MM.1S (cell line): Measurements from ENCODE around the gene SLC22A1.

Experiments used
- EZH2 ChIP-seq: fragments of 300-600 bp; sonication (generic); optimal IDR thresholded peaks from 2 replicates; pipeline ENCODE3; 2017; ENCODE audit warnings: low read depth, mild to moderate bottlenecking, antibody characterized with exemption, low read length, mixed read lengths
- EZH2phosphoT487 ChIP-seq: fragments of 300-600 bp; sonication (generic); IDR thresholded peaks from 2 replicates; pipeline ENCODE4 v1.6.1; 2018; ENCODE audit warnings: antibody characterized with exemption, low read length
- TF ChIP-seq, protein P1 (sequence below): fragments of 300-600 bp; sonication (generic); IDR thresholded peaks from 2 replicates; pipeline ENCODE4 v1.5.1; 2016; ENCODE audit warnings: antibody characterized with exemption, low read length, mixed read lengths

DNA sequence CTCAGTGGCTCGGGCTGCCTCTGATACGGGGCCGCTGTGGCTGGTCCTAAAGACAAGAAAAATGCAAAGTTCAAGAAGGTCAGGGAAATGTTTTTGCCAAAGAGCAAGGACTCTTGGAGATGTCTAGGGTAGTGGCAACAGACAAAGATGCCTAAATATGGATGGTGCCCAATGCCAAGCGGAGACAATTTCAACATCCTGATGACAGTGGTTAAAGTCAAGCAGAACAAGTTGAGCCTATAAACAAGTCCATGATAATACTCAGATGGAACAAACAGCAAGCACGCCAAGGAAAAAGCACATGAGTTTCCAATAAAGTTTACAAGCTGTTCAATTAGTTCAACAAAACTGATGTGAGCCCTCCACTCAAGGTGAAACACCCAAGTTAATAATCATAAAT, 51.1 kb downstream of the SLC22A1 start:
- TF ChIP-seq, protein P1, sequence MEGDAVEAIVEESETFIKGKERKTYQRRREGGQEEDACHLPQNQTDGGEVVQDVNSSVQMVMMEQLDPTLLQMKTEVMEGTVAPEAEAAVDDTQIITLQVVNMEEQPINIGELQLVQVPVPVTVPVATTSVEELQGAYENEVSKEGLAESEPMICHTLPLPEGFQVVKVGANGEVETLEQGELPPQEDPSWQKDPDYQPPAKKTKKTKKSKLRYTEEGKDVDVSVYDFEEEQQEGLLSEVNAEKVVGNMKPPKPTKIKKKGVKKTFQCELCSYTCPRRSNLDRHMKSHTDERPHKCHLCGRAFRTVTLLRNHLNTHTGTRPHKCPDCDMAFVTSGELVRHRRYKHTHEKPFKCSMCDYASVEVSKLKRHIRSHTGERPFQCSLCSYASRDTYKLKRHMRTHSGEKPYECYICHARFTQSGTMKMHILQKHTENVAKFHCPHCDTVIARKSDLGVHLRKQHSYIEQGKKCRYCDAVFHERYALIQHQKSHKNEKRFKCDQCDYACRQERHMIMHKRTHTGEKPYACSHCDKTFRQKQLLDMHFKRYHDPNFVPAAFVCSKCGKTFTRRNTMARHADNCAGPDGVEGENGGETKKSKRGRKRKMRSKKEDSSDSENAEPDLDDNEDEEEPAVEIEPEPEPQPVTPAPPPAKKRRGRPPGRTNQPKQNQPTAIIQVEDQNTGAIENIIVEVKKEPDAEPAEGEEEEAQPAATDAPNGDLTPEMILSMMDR: no peak
- no peak for TF ChIP-seq EZH2
- TF ChIP-seq EZH2phosphoT487: no peak
